ENCODE results near the gene ADAMTSL3. TPM values are rescaled to one million over a fixed set of nuclear protein-coding genes. Genes with fewer than 3 reads are reported as not detected.

Gene ADAMTSL3
- total and polyA plus RNA-seq, 11 donors, result 1.3 to 13.2 (median 7.3) TPM

- no peak for ATAC-seq
- no peaks in the 10 kb centered on the region for H3K4me1 ChIP-seq
- peak overlapping the region in 1 of 12 donors; percentile 0 for H3K27ac ChIP-seq
- no peaks in the 10 kb centered on the region for H3K27me3 ChIP-seq
- H3K9me3 ChIP-seq, result no peaks in the 10 kb centered on the region
- intact Hi-C loops (cut with DNase I), result loop anchor here in 1 of 10 donors (10.0 kb wide), 1 partner anchor 45 kb away; no protein-coding TSS in a partner anchor
- WGBS, 4 donors, result 86 to 89% (median 87%) methylated on average over 5 of the region's 5 CpGs
- TF ChIP-seq CTCF (IDR thresholded peaks at IDR 0.05) (no peak), POLR2A (IDR thresholded peaks at IDR 0.05) (no peak)
- H3K36me3 ChIP-seq, result peaks cover 0 to 24% (median 0%) of the 10 kb centered on the region in 9 donors
- H3K4me3 ChIP-seq, result no peak overlapping the region
- no peak for DNase-seq
These were observed 265.5 kb downstream of the ADAMTSL3 start for GRCh38 chr15:83919319-83919830.

GRCh38 chr15:83919978-83920510 is 266.1 kb downstream of the ADAMTSL3 start:
- peak overlapping the region in 1 of 12 donors; percentile 38 for H3K27ac ChIP-seq
- DNase-seq, result no peak
- H3K9me3 ChIP-seq, result no peaks in the 10 kb centered on the region
- no peaks in the 10 kb centered on the region for H3K27me3 ChIP-seq
- no peaks in the 10 kb centered on the region for H3K4me1 ChIP-seq
- ATAC-seq, result peak in 2 of 4 donors; percentile 24 to 39
- 78 to 85% (median 81%) methylated on average over 5 of the region's 5 CpGs for WGBS, 4 donors
- no peak for TF ChIP-seq POLR2A (IDR thresholded peaks at IDR 0.05)
- no peak for TF ChIP-seq CTCF (IDR thresholded peaks at IDR 0.05)
- no peak overlapping the region for H3K4me3 ChIP-seq
- peaks cover 0 to 31% (median 0%) of the 10 kb centered on the region in 9 donors for H3K36me3 ChIP-seq
- intact Hi-C loops (cut with DNase I), result loop anchor here in 1 of 10 donors (10.0 kb wide), 1 partner anchor 45 kb away; no protein-coding TSS in a partner anchor

- no peak for ATAC-seq
- no peak for DNase-seq
- intact Hi-C loops (cut with DNase I), result no loop called here
- 80 to 92% (median 87%) methylated on average over 2 of the region's 2 CpGs for WGBS, 4 donors
- no peaks in the 10 kb centered on the region for H3K9me3 ChIP-seq
- no peaks in the 10 kb centered on the region for H3K27me3 ChIP-seq
- H3K36me3 ChIP-seq, result peaks cover 0 to 35% (median 0%) of the 10 kb centered on the region in 9 donors
- no peaks in the 10 kb centered on the region for H3K4me1 ChIP-seq
- TF ChIP-seq CTCF (IDR thresholded peaks at IDR 0.05) (no peak), POLR2A (IDR thresholded peaks at IDR 0.05) (no peak)
- no peak overlapping the region for H3K27ac ChIP-seq
- no peak overlapping the region for H3K4me3 ChIP-seq
These were observed 268.8 kb downstream of the ADAMTSL3 start for GRCh38 chr15:83922649-83923294.

- ATAC-seq (no peak), DNase-seq (no peak)
- WGBS, 4 donors, result 30 to 40% (median 35%) methylated on average over 1 of the region's 1 CpG
- TF ChIP-seq POLR2A (IDR thresholded peaks at IDR 0.05) (no peak), CTCF (IDR thresholded peaks at IDR 0.05) (no peak)
- no peaks in the 10 kb centered on the region for H3K9me3 ChIP-seq
- no peak overlapping the region for H3K4me3 ChIP-seq
- no peak overlapping the region for H3K27ac ChIP-seq
- peaks cover 0 to 9% (median 0%) of the 10 kb centered on the region in 12 donors for H3K4me1 ChIP-seq
- no peaks in the 10 kb centered on the region for H3K27me3 ChIP-seq
- peaks cover 0 to 43% (median 0%) of the 10 kb centered on the region in 9 donors for H3K36me3 ChIP-seq
- intact Hi-C loops (cut with DNase I), result no loop called here
These were observed 272.2 kb downstream of the ADAMTSL3 start for GRCh38 chr15:83926116-83926515.

Data from heart left ventricle (tissue), 16 donors.